Measurements from ENCODE around the gene HAUS3.

DNA sequence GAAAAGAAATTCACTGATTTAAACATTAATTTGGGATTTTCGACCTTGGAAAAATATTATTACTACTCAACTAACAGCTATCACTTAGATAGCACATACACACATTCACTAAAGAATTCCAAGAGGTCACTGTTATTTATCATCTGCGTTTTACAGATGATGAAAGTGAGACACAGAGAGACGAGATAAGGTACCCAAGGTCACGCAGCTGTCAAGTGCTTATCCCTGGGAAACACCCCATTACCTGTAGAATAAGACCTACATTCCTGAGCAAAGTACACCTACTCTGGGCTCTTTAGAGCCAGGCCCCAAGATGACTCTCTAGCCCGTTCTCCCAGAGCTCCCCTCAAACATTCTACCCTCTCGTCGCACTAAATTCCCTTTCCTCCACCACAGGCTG is 48.6 kb downstream of the HAUS3 start:
- TF ChIP-seq, protein P1, sequence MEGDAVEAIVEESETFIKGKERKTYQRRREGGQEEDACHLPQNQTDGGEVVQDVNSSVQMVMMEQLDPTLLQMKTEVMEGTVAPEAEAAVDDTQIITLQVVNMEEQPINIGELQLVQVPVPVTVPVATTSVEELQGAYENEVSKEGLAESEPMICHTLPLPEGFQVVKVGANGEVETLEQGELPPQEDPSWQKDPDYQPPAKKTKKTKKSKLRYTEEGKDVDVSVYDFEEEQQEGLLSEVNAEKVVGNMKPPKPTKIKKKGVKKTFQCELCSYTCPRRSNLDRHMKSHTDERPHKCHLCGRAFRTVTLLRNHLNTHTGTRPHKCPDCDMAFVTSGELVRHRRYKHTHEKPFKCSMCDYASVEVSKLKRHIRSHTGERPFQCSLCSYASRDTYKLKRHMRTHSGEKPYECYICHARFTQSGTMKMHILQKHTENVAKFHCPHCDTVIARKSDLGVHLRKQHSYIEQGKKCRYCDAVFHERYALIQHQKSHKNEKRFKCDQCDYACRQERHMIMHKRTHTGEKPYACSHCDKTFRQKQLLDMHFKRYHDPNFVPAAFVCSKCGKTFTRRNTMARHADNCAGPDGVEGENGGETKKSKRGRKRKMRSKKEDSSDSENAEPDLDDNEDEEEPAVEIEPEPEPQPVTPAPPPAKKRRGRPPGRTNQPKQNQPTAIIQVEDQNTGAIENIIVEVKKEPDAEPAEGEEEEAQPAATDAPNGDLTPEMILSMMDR (IDR thresholded peaks at IDR 0.05 in 4 of 5, conservative IDR thresholded peaks at IDR 0.05 in 1 of 5), result no peak
- TF ChIP-seq POLR2A (IDR thresholded peaks at IDR 0.05), result no peak
